ENCODE data around the gene ULK2.
"Not testable (repeated sequence)": the region's sequence is repeated elsewhere in the genome, so short reads cannot be mapped to it uniquely, and the experiment has no call there.

ULK2 gene

GRCh38 chr17:19860647-19861177, 7.0 kb downstream of the ULK2 start:
- not testable (repeated sequence) for DNase-seq

GRCh38 chr17:19857640-19858039, 10.1 kb downstream of the ULK2 start:
- no peak for DNase-seq

GRCh38 chr17:19833914-19834313, 33.8 kb downstream of the ULK2 start:
- no peak for DNase-seq

GRCh38 chr17:19830061-19830460, 37.7 kb downstream of the ULK2 start:
- DNase-seq = no peak

GRCh38 chr17:19812407-19812806, 55.3 kb downstream of the ULK2 start:
- DNase-seq = peak; percentile 9

- no peak for DNase-seq
Measured at GRCh38 chr17:19805006-19805405, 62.7 kb downstream of the ULK2 start.

- no peak for DNase-seq
Measured at GRCh38 chr17:19800571-19800970, 67.2 kb downstream of the ULK2 start.

- DNase-seq = no peak
Measured at GRCh38 chr17:19799796-19800195, 67.9 kb downstream of the ULK2 start.

- no peak for DNase-seq
Measured at GRCh38 chr17:19796457-19796856, 71.3 kb downstream of the ULK2 start.

GRCh38 chr17:19791918-19792550, 75.7 kb downstream of the ULK2 start:
- DNase-seq = no peak

GRCh38 chr17:19787733-19788357, 79.9 kb downstream of the ULK2 start:
- DNase-seq = no peak

- no peak for DNase-seq
Measured at GRCh38 chr17:19785854-19786253, 81.9 kb downstream of the ULK2 start.

- DNase-seq = no peak
Measured at GRCh38 chr17:19781488-19782458, 86.0 kb downstream of the ULK2 start.

GRCh38 chr17:19780846-19781245, 86.9 kb downstream of the ULK2 start:
- no peak for DNase-seq

GRCh38 chr17:19773534-19773933, 94.2 kb downstream of the ULK2 start:
- DNase-seq = no peak

GRCh38 chr17:19771971-19772630, 95.6 kb downstream of the ULK2 start:
- no peak for DNase-seq

- DNase-seq = no peak
Measured at GRCh38 chr17:19770985-19771735, 96.6 kb downstream of the ULK2 start.

- no peak for DNase-seq
Measured at GRCh38 chr17:19769946-19770652, 97.6 kb downstream of the ULK2 start.

GRCh38 chr17:19768046-19768782, 99.5 kb downstream of the ULK2 start:
- DNase-seq = no peak

GRCh38 chr17:19766421-19767270, 101.1 kb downstream of the ULK2 start:
- DNase-seq = peak; percentile 20

All from NCI-H1105 treated with DMSO at 0.1 percent for 48 hours (cell line).